ENCODE results near the gene CKMT1B.
A peak's percentile ranks its signal among the peaks of the same experiment; 100 is the strongest.
"Not testable (repeated sequence)": the region's sequence is repeated elsewhere in the genome, so short reads cannot be mapped to it uniquely, and the experiment has no call there.

The CKMT1B gene

DNA sequence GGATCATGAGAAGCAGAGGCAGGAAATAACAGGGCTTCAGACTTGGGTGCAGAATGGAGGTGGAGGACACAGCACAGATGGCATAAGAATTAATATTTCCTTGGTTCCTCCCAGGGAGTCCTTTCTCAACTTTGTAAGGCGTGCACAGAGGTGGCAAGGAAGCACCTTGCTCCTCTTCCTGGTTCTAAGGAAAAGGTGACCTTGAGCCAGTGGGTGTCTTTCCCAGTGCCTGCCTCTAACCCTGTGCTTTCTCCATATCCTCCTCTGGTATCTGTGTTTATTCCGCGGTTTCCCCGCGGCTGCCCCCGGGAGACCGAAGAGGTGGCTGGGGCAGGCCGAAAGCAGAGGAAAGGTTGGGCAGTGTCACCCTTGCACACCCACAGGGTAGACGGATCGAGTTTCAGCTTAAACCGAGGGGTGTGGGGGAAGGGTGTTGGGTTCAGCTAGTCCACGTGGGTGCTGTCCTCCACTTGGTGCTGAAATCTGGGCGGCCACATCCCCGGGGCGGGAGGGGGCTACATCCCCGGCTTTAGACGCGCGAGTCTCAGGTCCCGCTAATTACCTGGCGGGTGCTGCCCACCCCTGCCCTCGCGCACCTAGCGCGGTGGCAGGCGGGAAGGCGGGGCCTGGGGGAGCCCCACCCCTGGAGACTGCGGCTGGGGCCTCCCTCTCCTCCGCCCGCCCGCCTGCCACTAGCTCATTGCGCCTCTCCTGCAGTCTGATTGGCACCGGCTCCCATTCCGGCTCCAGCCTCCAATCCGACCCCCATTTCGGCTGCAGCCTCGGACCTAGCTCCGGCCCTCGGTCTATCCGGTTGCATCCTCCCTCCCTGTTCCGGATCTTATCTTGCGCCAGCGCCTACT, at the start of gene CKMT1B:
Gene CKMT1B (plus strand): TSS at position 700 of the 863 bp plus-strand sequence. CDS start 192 bp downstream, outside the sequence.
- in situ Hi-C loops (cut with HindIII; ENCODE audit: low pct_ligation_motif_present, low pct_unique_long_range_greater_than_20kb, low sequenced_read_pairs); DNase-seq: not testable (repeated sequence)

GRCh38 chr15:43544266-43544665, 49.6 kb upstream of the CKMT1B start:
- no peak for DNase-seq
- in situ Hi-C loops (cut with HindIII; ENCODE audit: low pct_ligation_motif_present, low pct_unique_long_range_greater_than_20kb, low sequenced_read_pairs), result no loop called here

- in situ Hi-C loops (cut with HindIII; ENCODE audit: low pct_ligation_motif_present, low pct_unique_long_range_greater_than_20kb, low sequenced_read_pairs), result no loop called here
- no peak for DNase-seq
These were observed 48.4 kb upstream of the CKMT1B start for GRCh38 chr15:43545426-43545825.

GRCh38 chr15:43547539-43547938, 46.3 kb upstream of the CKMT1B start:
- DNase-seq, result no peak
- in situ Hi-C loops (cut with HindIII; ENCODE audit: low pct_ligation_motif_present, low pct_unique_long_range_greater_than_20kb, low sequenced_read_pairs), result no loop called here

- no peak for DNase-seq
- in situ Hi-C loops (cut with HindIII; ENCODE audit: low pct_ligation_motif_present, low pct_unique_long_range_greater_than_20kb, low sequenced_read_pairs), result no loop called here
These were observed 43.1 kb upstream of the CKMT1B start for GRCh38 chr15:43550527-43551363.

DNA sequence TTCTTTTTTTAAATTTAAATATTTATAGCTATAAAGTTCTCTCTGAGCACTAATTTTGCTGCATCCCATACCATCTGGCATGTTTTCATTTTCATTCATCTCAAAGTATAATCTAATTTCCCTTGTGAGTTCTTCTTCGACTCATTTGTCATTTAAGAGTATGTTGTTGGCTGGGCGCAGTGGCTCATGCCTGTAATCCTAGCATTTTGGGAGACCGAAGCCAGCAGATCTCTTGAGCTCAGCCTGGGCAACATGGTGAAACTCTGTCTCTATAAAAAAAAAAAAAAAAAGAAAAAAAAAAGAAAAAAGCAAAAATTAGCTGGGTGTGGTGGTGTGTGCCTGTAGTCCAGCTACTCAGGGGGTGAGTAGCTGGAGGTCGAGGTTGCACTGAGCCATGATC, 41.6 kb upstream of the CKMT1B start:
- in situ Hi-C loops (cut with HindIII; ENCODE audit: low pct_ligation_motif_present, low pct_unique_long_range_greater_than_20kb, low sequenced_read_pairs), result no loop called here
- DNase-seq, result no peak

DNA sequence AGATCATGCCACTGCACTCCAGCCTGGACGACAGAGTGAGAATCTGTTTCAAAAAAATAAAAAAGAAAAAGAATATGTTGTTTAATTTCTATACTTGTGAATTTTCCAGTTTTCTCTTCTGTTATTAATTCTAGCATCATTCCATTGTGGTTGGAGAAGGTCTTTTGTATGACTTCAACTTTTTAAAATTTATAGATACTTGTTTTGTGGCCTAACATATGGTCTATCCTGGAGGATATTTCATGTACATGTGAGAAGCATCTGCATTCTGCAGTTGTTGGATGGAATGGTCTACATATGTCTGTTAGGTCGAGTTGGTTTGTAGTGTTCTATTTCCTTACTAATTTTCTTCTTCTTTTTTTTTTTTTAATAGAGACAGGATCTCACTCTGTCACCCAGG, 40.8 kb upstream of the CKMT1B start:
- DNase-seq, result no peak
- in situ Hi-C loops (cut with HindIII; ENCODE audit: low pct_ligation_motif_present, low pct_unique_long_range_greater_than_20kb, low sequenced_read_pairs), result no loop called here

GRCh38 chr15:43562753-43563152, 31.1 kb upstream of the CKMT1B start:
- DNase-seq; in situ Hi-C loops (cut with HindIII; ENCODE audit: low pct_ligation_motif_present, low pct_unique_long_range_greater_than_20kb, low sequenced_read_pairs): not testable (repeated sequence)

DNA sequence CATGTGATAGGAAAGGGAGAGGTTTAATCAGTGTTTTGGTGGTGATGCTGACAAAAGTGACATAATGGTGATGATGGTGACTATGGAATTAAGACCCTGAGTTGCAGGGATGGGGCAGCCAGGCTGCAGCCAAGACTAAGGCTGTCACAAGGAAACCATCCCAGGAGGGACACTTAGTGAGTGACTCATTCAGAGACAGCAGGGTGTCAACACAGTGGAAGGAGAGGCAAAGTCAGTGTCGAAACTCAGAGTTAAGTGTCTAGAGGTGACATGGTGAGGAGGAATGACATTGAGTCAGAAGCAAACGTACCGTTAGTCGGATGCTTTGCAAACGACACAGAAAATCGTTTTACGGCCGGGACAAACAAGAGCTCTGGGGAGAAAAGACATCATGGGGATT, 30.0 kb upstream of the CKMT1B start:
- DNase-seq; in situ Hi-C loops (cut with HindIII; ENCODE audit: low pct_ligation_motif_present, low pct_unique_long_range_greater_than_20kb, low sequenced_read_pairs): not testable (repeated sequence)

DNA sequence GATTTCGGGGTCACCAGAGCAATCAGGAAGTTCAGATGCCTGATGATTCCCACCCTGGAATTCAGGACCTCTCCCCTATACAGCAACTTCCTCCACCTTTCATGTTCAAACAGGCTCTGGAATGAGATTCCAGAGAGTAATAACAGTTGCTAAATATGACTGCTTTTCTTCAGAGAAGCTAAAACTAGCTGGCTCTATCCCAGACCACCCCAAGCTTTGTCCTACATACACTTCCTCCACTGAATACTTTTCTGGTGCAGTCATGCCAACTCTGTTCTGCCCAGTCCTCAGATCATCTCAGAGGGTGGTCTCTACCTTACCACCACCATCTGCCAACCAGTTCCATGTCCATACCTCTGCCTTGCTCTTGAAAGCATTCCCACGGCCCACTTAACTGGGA, 27.2 kb upstream of the CKMT1B start:
- DNase-seq; in situ Hi-C loops (cut with HindIII; ENCODE audit: low pct_ligation_motif_present, low pct_unique_long_range_greater_than_20kb, low sequenced_read_pairs): not testable (repeated sequence)

GRCh38 chr15:43574607-43575006, 19.2 kb upstream of the CKMT1B start:
- DNase-seq; in situ Hi-C loops (cut with HindIII; ENCODE audit: low pct_ligation_motif_present, low pct_unique_long_range_greater_than_20kb, low sequenced_read_pairs): not testable (repeated sequence)

DNA sequence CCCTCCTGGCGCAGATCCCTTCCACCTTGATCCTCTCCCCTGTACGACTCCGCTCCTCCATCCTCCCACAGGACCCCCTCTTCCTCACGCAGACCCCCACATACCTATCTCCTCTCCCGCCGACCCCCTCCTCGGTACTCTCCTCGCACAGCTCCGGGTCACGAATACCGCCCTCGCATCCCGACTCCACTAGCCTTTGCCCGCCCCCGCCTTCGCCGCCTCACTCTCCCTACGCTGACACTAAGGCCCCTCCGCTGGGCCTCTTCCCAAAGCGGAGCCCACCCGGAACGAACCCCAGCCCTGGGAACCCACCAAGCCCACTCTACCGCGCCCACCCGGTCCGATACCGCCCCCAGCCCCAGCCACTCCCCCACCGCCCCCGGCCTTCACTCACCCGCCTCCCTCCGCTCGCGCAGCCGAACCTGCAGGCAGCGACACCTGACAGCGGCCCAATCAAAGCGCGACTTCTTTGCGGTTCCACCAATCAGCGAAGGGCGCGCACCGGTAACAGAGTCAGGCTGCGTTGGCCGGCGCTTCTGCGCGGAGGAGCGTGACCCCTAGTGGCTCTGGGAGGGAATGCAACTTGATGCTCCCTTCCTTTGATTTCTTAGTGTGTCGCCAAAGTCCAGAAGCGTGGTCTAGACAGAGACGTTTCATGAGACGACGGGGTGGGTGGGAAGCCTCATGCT, 3.9 kb upstream of the CKMT1B start, which contains the start of gene PPIP5K1:
Gene PPIP5K1 (minus strand): TSS at position 431 of the 689 bp plus-strand sequence. CDS start 5,704 bp downstream, outside the sequence.
- in situ Hi-C loops (cut with HindIII; ENCODE audit: low pct_ligation_motif_present, low pct_unique_long_range_greater_than_20kb, low sequenced_read_pairs); DNase-seq: not testable (repeated sequence)

GRCh38 chr15:43592841-43593240, 986 bp upstream of the CKMT1B start:
- DNase-seq; in situ Hi-C loops (cut with HindIII; ENCODE audit: low pct_ligation_motif_present, low pct_unique_long_range_greater_than_20kb, low sequenced_read_pairs): not testable (repeated sequence)

DNA sequence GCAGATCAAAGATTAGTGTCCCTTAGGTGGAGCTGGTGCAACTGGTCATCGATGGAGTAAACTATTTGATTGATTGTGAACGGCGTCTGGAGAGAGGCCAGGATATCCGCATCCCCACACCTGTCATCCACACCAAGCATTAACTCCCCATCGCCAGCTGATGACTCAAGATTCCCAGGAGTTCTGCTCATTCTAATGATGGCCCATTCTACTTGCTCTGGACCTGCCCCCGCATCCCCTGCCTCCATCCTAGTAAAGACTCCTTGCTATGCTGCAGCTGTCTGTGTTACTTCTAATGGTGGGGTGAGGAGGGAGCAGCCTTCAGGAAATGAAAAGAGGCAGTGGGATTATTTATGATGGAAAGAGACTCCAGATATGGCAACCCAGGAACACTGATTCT, 5.3 kb downstream of the CKMT1B start:
- in situ Hi-C loops (cut with HindIII; ENCODE audit: low pct_ligation_motif_present, low pct_unique_long_range_greater_than_20kb, low sequenced_read_pairs), result not testable (repeated sequence)

DNA sequence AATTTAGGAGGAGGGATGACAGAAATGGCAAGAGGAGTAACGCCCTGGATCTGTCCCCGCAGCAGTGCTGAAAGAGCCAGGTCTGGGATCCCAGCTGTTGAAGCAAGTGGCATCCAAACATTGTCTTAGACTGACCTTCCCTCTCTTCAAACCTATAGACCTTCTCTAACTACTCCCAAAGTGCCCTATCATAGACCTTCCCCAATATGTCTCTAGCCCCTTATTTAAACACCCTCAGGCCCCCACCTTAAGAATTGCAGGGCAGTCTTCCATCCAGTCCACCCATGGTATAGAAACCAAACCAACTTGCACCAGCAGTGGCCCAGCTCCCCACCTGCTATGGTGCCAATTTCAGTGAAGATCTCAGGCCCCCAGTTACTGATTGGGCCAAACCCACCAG, 6.4 kb downstream of the CKMT1B start:
- in situ Hi-C loops (cut with HindIII; ENCODE audit: low pct_ligation_motif_present, low pct_unique_long_range_greater_than_20kb, low sequenced_read_pairs); DNase-seq: not testable (repeated sequence)

More for the DNA sequence above, 5.3 kb downstream of the CKMT1B start:
- not testable (repeated sequence) for DNase-seq

DNA sequence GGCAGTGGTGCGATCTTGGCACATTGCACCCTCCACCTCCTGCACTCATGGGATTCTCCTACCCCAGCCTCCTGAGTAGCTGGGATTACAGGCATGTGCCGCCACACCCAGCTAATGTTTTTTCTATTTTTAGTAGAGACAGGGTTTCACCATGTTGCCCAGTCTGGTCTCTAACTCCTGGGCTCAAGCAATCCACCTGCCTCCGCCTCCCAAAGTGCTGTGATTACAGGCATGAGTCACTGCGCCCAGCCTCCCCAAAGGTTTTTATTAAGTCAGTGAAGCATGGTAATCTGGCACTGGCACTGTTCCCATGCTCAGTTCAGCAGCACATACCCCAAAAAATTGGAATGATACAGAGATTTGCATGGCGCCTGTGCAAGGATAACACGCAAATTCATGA, 8.4 kb downstream of the CKMT1B start:
- in situ Hi-C loops (cut with HindIII; ENCODE audit: low pct_ligation_motif_present, low pct_unique_long_range_greater_than_20kb, low sequenced_read_pairs), result not testable (repeated sequence)
- peak; percentile 48 for DNase-seq

DNA sequence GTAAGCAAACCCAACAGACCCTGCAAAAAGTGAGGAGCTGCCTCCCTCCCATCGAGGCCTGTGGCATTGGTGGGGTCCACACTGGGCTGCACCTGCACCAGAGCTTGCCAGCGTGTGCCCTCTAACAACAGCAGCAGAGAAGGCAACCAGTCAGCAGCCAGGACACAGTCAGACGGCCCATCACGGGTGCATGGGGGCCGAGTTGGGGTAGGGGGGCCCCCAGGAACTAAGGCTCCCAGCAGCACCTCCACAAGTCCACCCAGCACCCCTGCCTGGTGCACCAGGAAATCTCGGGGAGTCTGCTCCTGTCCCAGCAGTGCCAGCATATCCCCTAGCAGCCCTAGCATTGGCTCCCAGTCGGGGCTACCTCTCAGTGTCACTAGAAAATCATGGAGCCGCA, 23.9 kb downstream of the CKMT1B start:
- in situ Hi-C loops (cut with HindIII; ENCODE audit: low pct_ligation_motif_present, low pct_unique_long_range_greater_than_20kb, low sequenced_read_pairs); DNase-seq: not testable (repeated sequence)

GRCh38 chr15:43618700-43619099, 24.9 kb downstream of the CKMT1B start, which contains the start of gene STRC:
STRC (minus strand) TSS chr15:43618800; CDS start chr15:43618722, 78 bp downstream.
- DNase-seq; in situ Hi-C loops (cut with HindIII; ENCODE audit: low pct_ligation_motif_present, low pct_unique_long_range_greater_than_20kb, low sequenced_read_pairs): not testable (repeated sequence)
